Fibroblast of lung (primary cell): ENCODE data around the gene RAB23. TPM values are rescaled to one million over a fixed set of nuclear protein-coding genes. Genes with fewer than 3 reads are reported as not detected.

ENCODE experiments used
- DNase-seq, 2 donors: peaks; one replicate each; pipeline versions ENCODE4 v3.0.0 to v3.0.0-alpha.2; 2010; ENCODE audit warnings: low read depth in 2 of 2
- H2AFZ ChIP-seq: 2 replicates; pipeline ENCODE4 v1.5.1; 2012; ENCODE audit warnings: low read length, control low read depth, inconsistent platforms
- H3K27ac ChIP-seq: 2 replicates; pipeline ENCODE4 v1.5.1; 2011; ENCODE audit warnings: low read length, control low read depth; ENCODE audit not compliant: insufficient read depth
- H3K27me3 ChIP-seq: 2 replicates; pipeline ENCODE4 v1.5.1; 2011; ENCODE audit warnings: mild to moderate bottlenecking, low read length; ENCODE audit not compliant: control insufficient read depth, insufficient read depth
- H3K36me3 ChIP-seq: 2 replicates; pipeline ENCODE4 v1.5.1; 2011; ENCODE audit warnings: low read length; ENCODE audit not compliant: control insufficient read depth, insufficient read depth
- H3K4me1 ChIP-seq: 2 replicates; pipeline ENCODE4 v1.5.1; 2011; ENCODE audit warnings: low read length; ENCODE audit not compliant: control insufficient read depth, insufficient read depth; ENCODE audit errors: extremely low read depth
- H3K4me2 ChIP-seq: 2 replicates; pipeline ENCODE4 v1.5.1; 2011; ENCODE audit warnings: low read length, control low read depth; ENCODE audit not compliant: insufficient read depth; ENCODE audit errors: extremely low read depth
- H3K4me3 ChIP-seq, 4 experiments: fragments of 200-600 bp in 1 of 4; sonication (generic) in 1 of 4; replicated peaks in 1 of 4; 2 replicates each; pipeline ENCODE4 v1.5.1; 2011 to 2016; ENCODE audit warnings: low read length in 4 of 4, low read depth in 3 of 4, mild to moderate bottlenecking in 3 of 4, control low read depth in 2 of 4, inconsistent platforms in 1 of 4, mixed read lengths in 1 of 4; ENCODE audit not compliant: insufficient read depth in 1 of 4; ENCODE audit errors: control extremely low read depth in 1 of 4
- H3K79me2 ChIP-seq: 2 replicates; pipeline ENCODE4 v1.5.1; 2012; ENCODE audit warnings: mild to moderate bottlenecking, low read length, inconsistent platforms; ENCODE audit not compliant: control insufficient read depth, insufficient read depth
- H3K9ac ChIP-seq: 2 replicates; pipeline ENCODE4 v1.5.1; 2011; ENCODE audit warnings: mild to moderate bottlenecking, low read length, control low read depth; ENCODE audit not compliant: insufficient read depth
- H3K9me3 ChIP-seq: 2 replicates; pipeline ENCODE4 v1.5.1; 2012; ENCODE audit warnings: low read depth, low read length; ENCODE audit not compliant: control insufficient read depth, insufficient read depth
- H4K20me1 ChIP-seq: 2 replicates; pipeline ENCODE4 v1.5.1; 2011; ENCODE audit warnings: low read length; ENCODE audit not compliant: control insufficient read depth, insufficient read depth; ENCODE audit errors: extremely low read depth
- EZH2 ChIP-seq: IDR thresholded peaks from 2 replicates; pipeline ENCODE4 v1.5.1; 2012; ENCODE audit warnings: low read length, control low read depth, mild to moderate bottlenecking; ENCODE audit errors: missing control alignments
- polyA plus RNA-seq, 2 donors: library from polyadenylated mRNA; depleted of rRNA in 1 of 2; stranded (reverse) in 1 of 2; unstranded in 1 of 2; fragments of >200 nt; gene quantifications; 2 replicates each; pipeline ENCODE4 v1.2.1, GENCODE V29; 2011 to 2012; ENCODE audit warnings: missing spikeins in 1 of 2
- total RNA-seq: library from RNA; depleted of rRNA; stranded (reverse); fragments of >200 nt; gene quantifications from 2 replicates; pipeline ENCODE4 v1.2.1, GENCODE V29; 2014
- TF ChIP-seq, protein P1 (sequence below), 2 donors: IDR thresholded peaks in 1 of 2; conservative IDR thresholded peaks in 1 of 2; 1 replicate in 1 of 2; 2 replicates in 1 of 2; pipeline ENCODE4 v1.5.1; 2011 to 2012; ENCODE audit warnings: low read length in 2 of 2, control low read depth in 1 of 2, inconsistent platforms in 1 of 2, low read depth in 1 of 2, mild to moderate bottlenecking in 1 of 2

Gene RAB23
- total and polyA plus RNA-seq, 2 donors (not counting 1 experiment from before 2014, with no cell fraction given), result 61.2 to 68.0 TPM

DNA sequence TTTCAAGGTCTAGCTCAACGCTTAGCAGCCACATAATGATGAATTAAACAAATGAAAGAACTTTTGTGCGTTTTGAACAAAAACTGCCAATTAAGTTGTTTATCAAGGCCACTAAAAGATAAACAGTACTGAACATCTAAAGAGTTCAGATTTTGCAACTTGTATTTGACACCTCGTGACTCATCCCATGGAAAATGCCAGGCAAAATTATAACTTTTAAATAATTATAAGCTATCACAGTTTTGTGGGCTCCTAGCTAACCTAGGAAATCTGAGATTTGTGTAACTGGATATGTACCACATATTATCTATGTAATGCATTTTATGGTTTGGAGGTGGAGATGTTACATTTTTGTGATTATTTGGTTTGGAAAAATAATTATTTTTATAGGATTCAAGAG, 59.6 kb downstream of the RAB23 start:
- no peaks in the 10 kb centered on the region for H3K36me3 ChIP-seq
- peak; percentile 14 to 44 for DNase-seq

DNA sequence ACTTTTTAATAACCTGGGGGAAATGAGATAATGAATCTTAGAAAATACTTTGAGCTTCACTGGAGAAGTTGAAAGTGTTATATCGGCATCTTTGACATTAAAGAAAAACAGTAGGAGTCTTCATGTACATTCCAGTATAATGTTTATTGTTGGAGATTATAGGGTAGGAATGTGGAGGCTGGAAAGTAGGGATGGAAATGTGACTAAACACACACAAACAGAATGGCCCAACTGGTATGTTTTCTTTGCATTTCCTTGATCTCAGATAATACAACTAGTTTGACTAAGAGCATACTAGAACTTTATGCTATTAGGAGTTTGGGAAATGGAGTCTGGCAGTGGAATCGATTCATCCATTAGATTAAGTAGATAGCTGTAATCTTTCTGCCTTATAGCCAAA, 60.1 kb downstream of the RAB23 start:
- H3K9ac ChIP-seq, result no peak overlapping the region
- no peaks in the 10 kb centered on the region for H3K36me3 ChIP-seq
- H3K4me1 ChIP-seq, result no peaks in the 10 kb centered on the region
- no peaks in the 10 kb centered on the region for H3K9me3 ChIP-seq
- DNase-seq, result no peak
- H3K4me2 ChIP-seq, result no peak overlapping the region
- no peak overlapping the region for H2AFZ ChIP-seq
- TF ChIP-seq EZH2, result no peak
- TF ChIP-seq, protein P1, sequence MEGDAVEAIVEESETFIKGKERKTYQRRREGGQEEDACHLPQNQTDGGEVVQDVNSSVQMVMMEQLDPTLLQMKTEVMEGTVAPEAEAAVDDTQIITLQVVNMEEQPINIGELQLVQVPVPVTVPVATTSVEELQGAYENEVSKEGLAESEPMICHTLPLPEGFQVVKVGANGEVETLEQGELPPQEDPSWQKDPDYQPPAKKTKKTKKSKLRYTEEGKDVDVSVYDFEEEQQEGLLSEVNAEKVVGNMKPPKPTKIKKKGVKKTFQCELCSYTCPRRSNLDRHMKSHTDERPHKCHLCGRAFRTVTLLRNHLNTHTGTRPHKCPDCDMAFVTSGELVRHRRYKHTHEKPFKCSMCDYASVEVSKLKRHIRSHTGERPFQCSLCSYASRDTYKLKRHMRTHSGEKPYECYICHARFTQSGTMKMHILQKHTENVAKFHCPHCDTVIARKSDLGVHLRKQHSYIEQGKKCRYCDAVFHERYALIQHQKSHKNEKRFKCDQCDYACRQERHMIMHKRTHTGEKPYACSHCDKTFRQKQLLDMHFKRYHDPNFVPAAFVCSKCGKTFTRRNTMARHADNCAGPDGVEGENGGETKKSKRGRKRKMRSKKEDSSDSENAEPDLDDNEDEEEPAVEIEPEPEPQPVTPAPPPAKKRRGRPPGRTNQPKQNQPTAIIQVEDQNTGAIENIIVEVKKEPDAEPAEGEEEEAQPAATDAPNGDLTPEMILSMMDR (conservative IDR thresholded peaks at IDR 0.05 in 1 of 2, IDR thresholded peaks at IDR 0.05 in 1 of 2; ENCODE audit: low read depth in 1 of 2, low read length in 2 of 2), result no peak
- H3K4me3 ChIP-seq, result no peak overlapping the region
- no peaks in the 10 kb centered on the region for H4K20me1 ChIP-seq
- H3K27ac ChIP-seq, result no peak overlapping the region
- no peaks in the 10 kb centered on the region for H3K27me3 ChIP-seq
- H3K79me2 ChIP-seq, result no peaks in the 10 kb centered on the region

More for the DNA sequence above, 59.6 kb downstream of the RAB23 start:
- Histone ChIP-seq H3K4me3 (no peak overlapping the region), H2AFZ (no peak overlapping the region), H3K9ac (no peak overlapping the region), H3K4me1 (no peaks in the 10 kb centered on the region), H4K20me1 (no peaks in the 10 kb centered on the region), H3K27ac (no peak overlapping the region), H3K9me3 (no peaks in the 10 kb centered on the region), H3K79me2 (no peaks in the 10 kb centered on the region), H3K27me3 (no peaks in the 10 kb centered on the region), H3K4me2 (no peak overlapping the region)
- TF ChIP-seq EZH2, result no peak
- TF ChIP-seq, protein P1 (conservative IDR thresholded peaks at IDR 0.05 in 1 of 2, IDR thresholded peaks at IDR 0.05 in 1 of 2; ENCODE audit: low read depth in 1 of 2, low read length in 2 of 2), result no peak

DNA sequence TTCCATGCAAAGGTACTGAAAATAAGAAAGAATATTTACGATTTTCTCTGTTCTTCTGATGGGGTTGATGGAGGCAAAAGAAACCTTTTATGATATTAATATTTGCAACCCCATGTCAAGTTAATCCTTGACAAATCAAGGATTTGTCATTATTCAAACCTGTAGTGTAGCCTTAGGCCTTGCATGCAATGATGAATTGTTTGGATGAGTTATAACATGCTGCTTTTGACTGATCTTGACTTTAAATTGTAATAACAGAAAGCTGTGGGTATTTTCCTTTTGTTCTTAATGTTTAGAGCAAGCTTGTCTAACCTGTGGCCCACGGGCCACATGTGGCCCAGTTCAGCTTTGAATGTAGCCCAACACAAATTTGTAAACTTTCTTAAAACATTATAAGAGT, 63.0 kb downstream of the RAB23 start:
- Histone ChIP-seq H3K79me2 (no peaks in the 10 kb centered on the region), H3K9me3 (no peaks in the 10 kb centered on the region), H4K20me1 (no peaks in the 10 kb centered on the region), H3K4me3 (no peak overlapping the region), H3K27ac (no peak overlapping the region), H3K4me1 (no peaks in the 10 kb centered on the region), H3K36me3 (peaks cover 2% of the 10 kb centered on the region), H3K9ac (no peak overlapping the region), H2AFZ (no peak overlapping the region), H3K27me3 (no peaks in the 10 kb centered on the region), H3K4me2 (no peak overlapping the region)
- TF ChIP-seq, protein P1 (conservative IDR thresholded peaks at IDR 0.05 in 1 of 2, IDR thresholded peaks at IDR 0.05 in 1 of 2; ENCODE audit: low read depth in 1 of 2, low read length in 2 of 2), result no peak
- TF ChIP-seq EZH2, result no peak
- no peak for DNase-seq
